Retinal pigment epithelial cell (primary cell): ENCODE data around the gene PRODH2.

ENCODE experiments used
- DNase-seq: peaks from one replicate; pipeline ENCODE4 v3.0.0-alpha.2; 2010; ENCODE audit warnings: low read depth
- H3K4me3 ChIP-seq: 2 replicates; pipeline ENCODE4 v1.5.1; 2011; ENCODE audit warnings: mild to moderate bottlenecking, low read length, control low read depth, moderate library complexity
- TF ChIP-seq, protein P1 (sequence below): conservative IDR thresholded peaks from 2 replicates; pipeline ENCODE4 v1.5.1; 2011; ENCODE audit warnings: low read depth, low read length, control low read depth, inconsistent platforms

The PRODH2 gene

GRCh38 chr19:35783469-35784434, 28.9 kb downstream of the PRODH2 start:
- TF ChIP-seq, protein P1, sequence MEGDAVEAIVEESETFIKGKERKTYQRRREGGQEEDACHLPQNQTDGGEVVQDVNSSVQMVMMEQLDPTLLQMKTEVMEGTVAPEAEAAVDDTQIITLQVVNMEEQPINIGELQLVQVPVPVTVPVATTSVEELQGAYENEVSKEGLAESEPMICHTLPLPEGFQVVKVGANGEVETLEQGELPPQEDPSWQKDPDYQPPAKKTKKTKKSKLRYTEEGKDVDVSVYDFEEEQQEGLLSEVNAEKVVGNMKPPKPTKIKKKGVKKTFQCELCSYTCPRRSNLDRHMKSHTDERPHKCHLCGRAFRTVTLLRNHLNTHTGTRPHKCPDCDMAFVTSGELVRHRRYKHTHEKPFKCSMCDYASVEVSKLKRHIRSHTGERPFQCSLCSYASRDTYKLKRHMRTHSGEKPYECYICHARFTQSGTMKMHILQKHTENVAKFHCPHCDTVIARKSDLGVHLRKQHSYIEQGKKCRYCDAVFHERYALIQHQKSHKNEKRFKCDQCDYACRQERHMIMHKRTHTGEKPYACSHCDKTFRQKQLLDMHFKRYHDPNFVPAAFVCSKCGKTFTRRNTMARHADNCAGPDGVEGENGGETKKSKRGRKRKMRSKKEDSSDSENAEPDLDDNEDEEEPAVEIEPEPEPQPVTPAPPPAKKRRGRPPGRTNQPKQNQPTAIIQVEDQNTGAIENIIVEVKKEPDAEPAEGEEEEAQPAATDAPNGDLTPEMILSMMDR = no peak
- no peak overlapping the region for H3K4me3 ChIP-seq
- no peak for DNase-seq

GRCh38 chr19:35782589-35782988, 30.1 kb downstream of the PRODH2 start:
- no peak overlapping the region for H3K4me3 ChIP-seq
- TF ChIP-seq, protein P1 = no peak
- DNase-seq = no peak

GRCh38 chr19:35781650-35782049, 31.0 kb downstream of the PRODH2 start:
- no peak for DNase-seq

DNA sequence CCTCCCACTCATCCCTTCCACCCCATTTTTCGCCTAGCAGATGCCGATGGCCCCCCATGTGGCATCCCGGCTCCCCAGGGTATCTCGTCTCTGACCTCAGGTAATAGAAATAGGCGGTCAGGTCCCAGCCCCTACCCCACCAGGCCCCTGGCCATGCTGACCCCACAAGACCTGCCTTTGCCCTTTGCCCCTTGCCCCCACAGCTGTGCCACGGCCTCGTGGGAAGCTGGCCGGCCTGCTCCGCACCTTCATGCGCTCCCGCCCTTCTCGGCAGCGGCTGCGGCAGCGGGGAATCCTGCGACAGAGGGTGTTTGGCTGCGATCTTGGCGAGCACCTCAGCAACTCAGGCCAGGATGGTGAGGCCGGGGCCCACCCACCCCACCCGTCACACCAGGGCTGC, 31.9 kb downstream of the PRODH2 start:
- no peak for DNase-seq
- H3K4me3 ChIP-seq = no peak overlapping the region
- TF ChIP-seq, protein P1 = no peak

More at GRCh38 chr19:35781650-35782049, 31.0 kb downstream of the PRODH2 start:
- H3K4me3 ChIP-seq = no peak overlapping the region
- TF ChIP-seq, protein P1 = no peak

GRCh38 chr19:35780058-35780457, 32.6 kb downstream of the PRODH2 start:
- DNase-seq = no peak
- H3K4me3 ChIP-seq = no peak overlapping the region
- TF ChIP-seq, protein P1 = no peak

DNA sequence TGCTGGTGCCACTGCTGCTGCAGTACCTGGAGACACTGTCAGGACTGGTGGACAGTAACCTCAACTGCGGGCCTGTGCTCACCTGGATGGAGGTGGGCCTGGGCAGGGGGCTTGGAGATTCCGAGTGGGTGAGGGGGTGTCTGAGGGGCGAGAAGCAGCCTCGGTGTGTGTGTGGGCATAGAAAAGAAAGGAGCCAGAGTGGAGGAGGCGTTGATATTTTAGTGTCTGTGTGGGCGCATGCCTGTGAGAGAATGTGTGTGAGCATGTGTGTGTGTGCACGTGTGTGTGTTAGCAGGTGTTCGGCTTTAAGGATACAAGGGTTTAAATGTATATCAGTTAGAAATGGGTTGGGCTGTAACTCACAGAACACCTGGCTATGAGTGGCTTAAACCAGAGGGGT, 33.6 kb downstream of the PRODH2 start:
- no peak for DNase-seq
- no peak overlapping the region for H3K4me3 ChIP-seq
- TF ChIP-seq, protein P1 = no peak

- TF ChIP-seq, protein P1 = no peak
- no peak for DNase-seq
- no peak overlapping the region for H3K4me3 ChIP-seq
These were observed 34.7 kb downstream of the PRODH2 start for GRCh38 chr19:35777961-35778360.
